ENCODE measurements around the gene EPHX1. TPM values are rescaled to one million over a fixed set of nuclear protein-coding genes. Genes with fewer than 3 reads are reported as not detected.

Gene EPHX1
- total and polyA plus RNA-seq, 10 of the 15 experiments (the other 5 are each of a cell fraction or from before 2014, with no cell fraction given) = 0.33 to 2.9 (median 0.78) TPM; not detected in 2

- ChIA-PET CTCF (no interaction called here), SMC1A (ENCODE audit: uncharacterized antibody, unreplicated experiment) (no interaction called here), RAD21 (ENCODE audit: unreplicated experiment) (no interaction called here), POLR2A (no interaction called here)
- DNase-seq (ENCODE audit: low read depth, low spot score) = no peak
- Histone ChIP-seq H3K27ac (ENCODE audit: control insufficient read depth, insufficient read depth) (no peak overlapping the region), H2AFZ (ENCODE audit: control insufficient read depth, low read depth, low read length) (no peak overlapping the region), H3K4me3 (no peak overlapping the region), H3K4me1 (ENCODE audit: control insufficient read depth, insufficient read depth, low read length) (peaks cover 1% of the 10 kb centered on the region), H3K36me3 (ENCODE audit: control insufficient read depth in 2 of 2, insufficient read depth in 2 of 2, low read length in 1 of 2) (no peaks in the 10 kb centered on the region), H3K79me2 (ENCODE audit: control insufficient read depth, insufficient read depth, low read length) (no peaks in the 10 kb centered on the region), H4K20me1 (ENCODE audit: control insufficient read depth, insufficient read depth) (no peaks in the 10 kb centered on the region), H3K4me2 (ENCODE audit: control insufficient read depth, insufficient read depth) (no peak overlapping the region), H3K27me3 (replicated peaks in 1 of 2; ENCODE audit: control insufficient read depth in 2 of 2, insufficient read depth in 2 of 2, low read length in 1 of 2) (no peaks in the 10 kb centered on the region), H3K9me3 (replicated peaks; ENCODE audit: control insufficient read depth, insufficient read depth, low read length) (no peaks in the 10 kb centered on the region), H3K9ac (ENCODE audit: control insufficient read depth, insufficient read depth, low read length) (no peak overlapping the region)
- 68% methylated on average over 14 of the region's 14 CpGs for WGBS (ENCODE audit: insufficient coverage, insufficient replicate concordance, low lambda C conversion rate, missing lambda C conversion rate)
- no peak for ATAC-seq
- FAIRE-seq = no peak
- in situ Hi-C loops (cut with MboI) = no loop called here
- intact Hi-C loops (cut with micrococcal nuclease; ENCODE audit: unreplicated experiment) = no loop called here
- no TSS peak for BruUV-seq (replicated peaks)
- TF ChIP-seq BCLAF1 (IDR thresholded peaks at IDR 0.05) = no peak
- no peak for TF ChIP-seq MTA2 (IDR thresholded peaks at IDR 0.05; ENCODE audit: low read depth)
- no peak for TF ChIP-seq FOXK2 (IDR thresholded peaks at IDR 0.05)
Measured at GRCh38 chr1:225891229-225891972, 81.5 kb downstream of the EPHX1 start.

- Histone ChIP-seq H2AFZ (ENCODE audit: control insufficient read depth, low read depth, low read length) (no peak overlapping the region), H4K20me1 (ENCODE audit: control insufficient read depth, insufficient read depth) (no peaks in the 10 kb centered on the region), H3K27me3 (replicated peaks in 1 of 2; ENCODE audit: control insufficient read depth in 2 of 2, insufficient read depth in 2 of 2, low read length in 1 of 2) (no peaks in the 10 kb centered on the region), H3K9ac (ENCODE audit: control insufficient read depth, insufficient read depth, low read length) (no peak overlapping the region), H3K79me2 (ENCODE audit: control insufficient read depth, insufficient read depth, low read length) (no peaks in the 10 kb centered on the region), H3K4me3 (no peak overlapping the region), H3K4me1 (ENCODE audit: control insufficient read depth, insufficient read depth, low read length) (peaks cover 10% of the 10 kb centered on the region), H3K36me3 (ENCODE audit: control insufficient read depth in 2 of 2, insufficient read depth in 2 of 2, low read length in 1 of 2) (no peaks in the 10 kb centered on the region), H3K27ac (ENCODE audit: control insufficient read depth, insufficient read depth) (no peak overlapping the region), H3K9me3 (replicated peaks; ENCODE audit: control insufficient read depth, insufficient read depth, low read length) (no peaks in the 10 kb centered on the region), H3K4me2 (ENCODE audit: control insufficient read depth, insufficient read depth) (no peak overlapping the region)
- WGBS (ENCODE audit: insufficient coverage, insufficient replicate concordance, low lambda C conversion rate, missing lambda C conversion rate) = 71% methylated on average over 6 of the region's 6 CpGs
- ChIA-PET RAD21 (ENCODE audit: unreplicated experiment) (no interaction called here), CTCF (interaction anchor here (2.3 kb wide), 1 partner anchor 18 kb away, joined by 4 read pairs; no protein-coding TSS in a partner anchor), SMC1A (ENCODE audit: uncharacterized antibody, unreplicated experiment) (no interaction called here), POLR2A (no interaction called here)
- in situ Hi-C loops (cut with MboI) (no loop called here), intact Hi-C loops (cut with micrococcal nuclease; ENCODE audit: unreplicated experiment) (no loop called here)
- FAIRE-seq (no peak), ATAC-seq (no peak), DNase-seq (ENCODE audit: low read depth, low spot score) (no peak)
- BruUV-seq (replicated peaks) = no TSS peak
- TF ChIP-seq SREBF1 (IDR thresholded peaks at IDR 0.05; ENCODE audit: low read length) (no peak), ZNF622 (IDR thresholded peaks at IDR 0.05) (no peak), SKIL (IDR thresholded peaks at IDR 0.05; ENCODE audit: low read depth, poor library complexity, severe bottlenecking) (no peak), FOXK2 (IDR thresholded peaks at IDR 0.05) (no peak), TBL1XR1 (IDR thresholded peaks at IDR 0.05; ENCODE audit: low read depth, low read length) (no peak), JUNB (IDR thresholded peaks at IDR 0.05) (no peak), HCFC1 (IDR thresholded peaks at IDR 0.05; ENCODE audit: low read length) (no peak), BCL11A (IDR thresholded peaks at IDR 0.05; ENCODE audit: low read depth, low read length) (no peak)
Measured at GRCh38 chr1:225892307-225892706, 82.4 kb downstream of the EPHX1 start.
